NCI-H2107 treated with DMSO at 0.1 percent for 48 hours (cell line): ENCODE data around the gene ZPR1.

Source experiments
- DNase-seq: peaks from one replicate; lab custom pipeline; 2025; ENCODE audit not compliant: unreplicated experiment; lab: John Stamatoyannopoulos, UW

The ZPR1 gene

GRCh38 chr11:116792869-116793771, 5.3 kb upstream of the ZPR1 start:
- no peak for DNase-seq

- no peak for DNase-seq
Observed at GRCh38 chr11:116792144-116792868, 4.5 kb upstream of the ZPR1 start.

- no peak for DNase-seq
Observed at GRCh38 chr11:116791813-116792143, 4.0 kb upstream of the ZPR1 start, which contains the start of gene APOA5. APOA5 (minus strand) TSS chr11:116791879; CDS start chr11:116791860, 19 bp downstream.

- DNase-seq = peak; percentile 25
Observed at GRCh38 chr11:116791002-116791812, 3.4 kb upstream of the ZPR1 start.

- DNase-seq = no peak
Observed at GRCh38 chr11:116790167-116791001, 2.6 kb upstream of the ZPR1 start.

- no peak for DNase-seq
Observed at GRCh38 chr11:116788975-116789374, 1.2 kb upstream of the ZPR1 start.

- DNase-seq = no peak
Observed at GRCh38 chr11:116788534-116788933, 711 bp upstream of the ZPR1 start.

GRCh38 chr11:116787436-116787785, 412 bp downstream of the ZPR1 start:
- DNase-seq = no peak

- DNase-seq = no peak
Observed at GRCh38 chr11:116786966-116787365, 857 bp downstream of the ZPR1 start.

- no peak for DNase-seq
Observed at GRCh38 chr11:116786326-116786725, 1.5 kb downstream of the ZPR1 start.

- no peak for DNase-seq
Observed at GRCh38 chr11:116782728-116783127, 5.1 kb downstream of the ZPR1 start.

- no peak for DNase-seq
Observed at GRCh38 chr11:116778556-116778955, 9.3 kb downstream of the ZPR1 start.

GRCh38 chr11:116777056-116777455, 10.8 kb downstream of the ZPR1 start:
- no peak for DNase-seq

GRCh38 chr11:116776522-116776984, 11.3 kb downstream of the ZPR1 start:
- DNase-seq = no peak

- no peak for DNase-seq
Observed at GRCh38 chr11:116775975-116776374, 11.8 kb downstream of the ZPR1 start.

- no peak for DNase-seq
Observed at GRCh38 chr11:116774661-116775060, 13.2 kb downstream of the ZPR1 start.

GRCh38 chr11:116773203-116774097, 14.4 kb downstream of the ZPR1 start:
- DNase-seq = no peak

- DNase-seq = peak; percentile 46
Observed at GRCh38 chr11:116772443-116773202, 15.2 kb downstream of the ZPR1 start, which contains the start of gene BUD13. BUD13 (minus strand) TSS chr11:116772987; CDS start chr11:116772964, 23 bp downstream.

- no peak for DNase-seq
Observed at GRCh38 chr11:116771935-116772334, 15.9 kb downstream of the ZPR1 start.
